ENCODE data around the gene BAX. TPM values are rescaled to one million over a fixed set of nuclear protein-coding genes. Genes with fewer than 3 reads are reported as not detected.
"Not testable (repeated sequence)": the region's sequence is repeated elsewhere in the genome, so short reads cannot be mapped to it uniquely, and the experiment has no call there.

Gene BAX
- total RNA-seq: 208 and 237 TPM in 2 replicates

DNA sequence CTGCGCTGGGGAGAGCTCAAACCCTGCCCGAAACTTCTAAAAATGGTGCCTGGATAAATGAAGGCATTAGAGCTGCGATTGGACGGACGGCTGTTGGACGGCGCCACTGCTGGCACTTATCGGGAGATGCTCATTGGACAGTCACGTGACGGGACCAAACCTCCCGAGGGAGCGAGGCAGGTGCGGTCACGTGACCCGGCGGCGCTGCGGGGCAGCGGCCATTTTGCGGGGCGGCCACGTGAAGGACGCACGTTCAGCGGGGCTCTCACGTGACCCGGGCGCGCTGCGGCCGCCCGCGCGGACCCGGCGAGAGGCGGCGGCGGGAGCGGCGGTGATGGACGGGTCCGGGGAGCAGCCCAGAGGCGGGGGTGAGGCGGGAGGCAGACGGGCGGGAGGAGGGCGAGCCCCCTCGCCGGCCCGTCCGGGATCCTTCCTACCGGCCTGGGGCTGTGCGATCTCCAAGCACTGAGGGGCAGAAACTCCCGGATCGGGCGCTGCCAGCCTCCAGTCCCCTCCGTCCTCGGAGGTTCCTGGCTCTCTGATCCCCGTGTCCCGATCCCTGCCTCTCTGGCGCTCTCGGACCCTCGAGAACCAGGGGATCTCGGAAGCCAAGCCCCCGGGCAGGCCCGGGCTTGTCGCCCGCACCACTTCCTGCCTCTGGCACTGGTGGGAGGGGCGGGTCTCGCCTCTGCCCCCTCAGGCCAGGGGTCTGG is at the start of gene BAX:
Gene BAX, plus strand, starts transcription at position 281 of the 713 bp plus-strand sequence. Its CDS starts 54 bp downstream, at position 335.
- no peak for DNase-seq (ENCODE audit: extremely low read depth, low read depth, low spot score)

DNA sequence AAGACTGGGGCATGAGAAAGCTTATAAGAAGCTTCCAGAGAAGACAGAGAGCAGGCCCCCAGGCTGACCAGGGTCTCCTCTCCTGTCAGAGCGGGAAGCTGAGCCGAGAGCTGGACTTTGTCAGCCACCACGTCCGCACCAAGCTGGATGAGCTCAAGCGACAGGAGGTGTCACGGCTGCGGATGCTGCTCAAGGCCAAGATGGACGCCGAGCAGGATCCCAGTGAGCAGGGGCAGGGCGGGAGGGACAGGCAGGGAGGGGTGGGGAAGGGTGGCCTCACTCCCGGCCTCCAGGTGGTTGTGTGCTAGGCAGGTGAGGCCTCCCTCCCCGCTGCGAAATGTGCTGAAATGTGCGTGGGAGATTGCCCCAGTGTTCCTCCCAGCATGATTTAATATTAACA is 49.0 kb upstream of the BAX start:
- DNase-seq (ENCODE audit: extremely low read depth, low read depth, low spot score): no peak

DNA sequence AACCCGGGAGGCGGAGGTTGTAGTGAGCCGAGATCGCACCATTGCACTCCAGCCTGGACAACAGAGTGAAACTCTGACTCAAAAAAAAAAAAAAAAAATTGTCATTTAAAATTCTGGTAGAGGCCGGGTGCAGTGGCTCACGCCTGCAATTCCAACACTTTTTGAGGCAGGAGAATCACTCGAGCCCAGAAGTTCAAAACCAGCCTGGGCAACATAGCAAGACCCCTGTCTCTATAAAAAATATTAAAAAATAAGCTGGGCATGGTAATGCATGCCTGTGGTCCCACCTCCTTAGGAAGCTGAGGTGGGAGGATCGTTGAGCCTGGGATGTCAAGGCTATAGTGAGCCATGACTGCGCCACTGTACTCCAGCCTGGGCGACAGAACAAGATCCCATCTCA is 48.4 kb upstream of the BAX start:
- no peak for DNase-seq (ENCODE audit: extremely low read depth, low read depth, low spot score)

DNA sequence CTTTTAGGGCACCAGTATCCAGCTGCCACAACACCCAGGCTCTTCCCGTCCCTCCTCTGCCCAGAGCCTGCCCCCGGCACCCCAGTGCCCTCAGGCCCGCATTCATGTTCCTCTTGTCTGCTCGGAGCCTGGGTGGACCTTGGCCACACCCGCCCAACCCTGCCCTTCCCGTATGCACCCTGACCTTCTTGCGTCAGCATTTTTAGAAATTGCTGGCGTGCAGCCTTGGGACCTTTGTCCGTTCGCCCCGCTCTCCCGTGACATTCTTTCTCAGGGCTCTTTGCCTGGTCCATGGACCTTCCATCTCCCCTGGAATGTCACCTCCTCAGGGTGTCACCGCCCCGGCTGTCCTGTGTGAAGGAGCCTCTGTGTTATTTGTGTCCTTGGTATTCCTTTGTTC is 47.0 kb upstream of the BAX start:
- DNase-seq (ENCODE audit: extremely low read depth, low read depth, low spot score): no peak

DNA sequence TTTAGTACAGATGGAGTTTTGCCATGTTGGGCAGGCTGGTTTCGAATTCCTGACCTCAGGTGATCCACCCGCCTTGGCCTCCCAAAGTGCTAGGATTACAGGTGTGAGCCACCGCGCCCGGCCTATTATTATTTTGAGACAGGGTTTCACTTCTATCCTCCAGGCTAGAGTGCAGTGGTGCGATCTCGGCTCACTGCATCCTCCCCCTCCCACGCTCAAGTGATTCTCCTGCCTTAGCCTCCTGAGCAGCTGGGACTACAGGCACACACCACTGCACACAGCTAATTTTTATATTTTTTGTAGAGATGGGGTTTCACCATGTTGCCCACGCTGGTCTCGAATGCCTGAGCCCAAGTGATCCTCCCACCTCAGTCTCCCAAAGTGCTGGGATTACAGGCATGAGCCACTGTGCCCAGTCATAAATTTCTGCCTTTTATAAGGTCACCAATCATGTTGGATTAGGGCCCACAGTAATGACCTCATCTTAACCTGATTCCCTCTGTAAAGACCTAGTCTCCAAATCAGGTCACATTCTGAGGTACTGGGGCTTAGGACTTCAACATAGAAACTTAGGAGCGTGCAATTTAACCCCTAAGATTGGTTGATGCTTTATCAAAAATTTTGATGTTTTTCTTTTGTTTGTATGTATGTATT is 45.1 kb upstream of the BAX start:
- DNase-seq (ENCODE audit: extremely low read depth, low read depth, low spot score): not testable (repeated sequence)

DNA sequence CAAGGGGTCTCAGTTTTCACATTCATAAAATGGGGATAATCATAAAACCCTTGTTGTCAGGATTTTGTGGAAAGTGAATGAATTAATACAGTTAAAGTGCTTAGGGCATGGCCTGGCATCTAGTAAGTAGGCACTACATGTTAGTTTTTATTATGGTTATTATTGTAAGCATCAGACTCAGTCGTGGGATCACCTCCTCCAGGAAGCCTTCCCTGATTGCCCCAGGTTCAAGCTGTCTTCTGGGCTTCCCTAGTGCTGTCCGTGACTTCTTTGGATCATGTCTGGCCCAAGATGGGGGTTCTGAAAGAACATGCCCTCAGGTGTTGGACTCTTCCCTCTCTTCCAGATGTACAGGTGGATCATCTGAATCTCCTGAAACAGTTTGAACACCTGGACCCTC is 43.9 kb upstream of the BAX start:
- no peak for DNase-seq (ENCODE audit: extremely low read depth, low read depth, low spot score)

DNA sequence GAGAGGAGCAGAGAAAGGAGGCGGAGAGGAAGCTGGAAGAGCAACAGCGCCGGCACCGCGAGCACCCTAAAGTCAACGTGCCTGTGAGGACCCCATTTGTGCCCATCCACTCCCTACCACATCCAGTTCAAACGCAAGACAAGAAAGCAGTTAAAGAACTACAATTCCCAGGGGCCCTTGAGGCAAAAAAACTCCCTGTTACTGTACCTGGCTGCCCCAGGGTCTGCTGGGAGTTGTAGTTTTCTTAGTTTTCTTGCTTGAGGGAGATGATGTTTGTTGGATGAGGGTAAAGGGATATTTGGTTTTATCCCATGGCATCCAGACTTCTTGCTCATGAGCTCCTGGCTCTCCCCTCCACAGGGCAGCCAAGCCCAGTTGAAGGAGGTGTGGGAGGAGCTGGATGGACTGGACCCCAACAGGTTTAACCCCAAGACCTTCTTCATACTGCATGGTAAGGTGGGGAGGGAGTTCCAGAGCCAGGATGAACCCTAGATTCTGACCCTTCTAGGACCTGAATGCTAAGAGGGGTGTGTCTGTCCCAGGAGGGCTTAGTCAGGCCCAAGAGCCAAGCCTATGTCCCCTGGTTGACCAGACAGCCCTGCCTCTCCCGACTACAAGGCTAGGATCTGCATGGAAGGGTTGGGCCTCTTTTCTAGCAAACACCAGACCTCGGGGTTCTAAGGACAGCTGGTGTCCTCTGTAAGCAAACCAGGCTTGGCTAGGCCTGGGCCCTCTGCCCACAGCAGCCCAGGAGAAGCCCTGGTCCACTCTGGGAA is 41.4 kb upstream of the BAX start:
- DNase-seq (ENCODE audit: extremely low read depth, low read depth, low spot score): no peak

DNA sequence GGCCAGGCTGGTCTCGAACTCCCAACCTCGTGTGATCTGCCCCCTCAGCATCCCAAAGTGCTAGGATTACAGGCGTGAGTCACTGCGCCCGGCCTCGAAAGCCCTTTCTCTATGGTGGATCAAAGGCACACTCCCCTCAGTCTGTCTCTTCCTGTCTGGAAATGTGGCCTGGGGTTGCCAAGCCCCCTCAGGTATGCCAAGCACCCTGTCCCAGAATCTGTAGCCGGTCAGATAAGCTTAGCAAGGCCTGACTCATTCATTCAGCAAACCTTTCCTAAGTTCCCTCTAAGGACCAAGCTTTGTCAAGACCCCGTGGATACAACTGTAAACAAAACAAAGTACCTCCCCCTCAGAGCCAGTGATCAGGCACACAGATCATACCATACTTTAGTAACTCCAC is 40.5 kb upstream of the BAX start:
- DNase-seq (ENCODE audit: extremely low read depth, low read depth, low spot score): no peak

DNA sequence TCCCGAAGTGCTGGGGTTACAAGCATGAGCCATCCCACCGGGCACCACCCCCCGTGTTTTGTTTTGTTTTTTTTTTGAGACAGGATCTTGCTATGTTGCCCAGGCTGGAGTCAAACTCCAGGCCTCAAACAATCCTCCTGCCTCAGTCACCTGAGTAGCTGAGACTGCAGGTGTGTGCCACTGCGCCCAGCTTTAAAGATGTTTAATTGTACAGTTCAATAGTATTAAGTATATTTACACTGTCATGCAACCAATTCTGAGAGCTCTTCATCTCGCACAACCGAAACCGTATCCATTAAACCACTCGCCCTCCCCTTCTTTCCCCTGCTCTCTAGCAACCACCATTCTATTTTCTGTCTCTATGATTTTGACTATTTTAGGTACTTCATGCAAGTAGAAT is 38.9 kb upstream of the BAX start:
- DNase-seq (ENCODE audit: extremely low read depth, low read depth, low spot score): no peak

DNA sequence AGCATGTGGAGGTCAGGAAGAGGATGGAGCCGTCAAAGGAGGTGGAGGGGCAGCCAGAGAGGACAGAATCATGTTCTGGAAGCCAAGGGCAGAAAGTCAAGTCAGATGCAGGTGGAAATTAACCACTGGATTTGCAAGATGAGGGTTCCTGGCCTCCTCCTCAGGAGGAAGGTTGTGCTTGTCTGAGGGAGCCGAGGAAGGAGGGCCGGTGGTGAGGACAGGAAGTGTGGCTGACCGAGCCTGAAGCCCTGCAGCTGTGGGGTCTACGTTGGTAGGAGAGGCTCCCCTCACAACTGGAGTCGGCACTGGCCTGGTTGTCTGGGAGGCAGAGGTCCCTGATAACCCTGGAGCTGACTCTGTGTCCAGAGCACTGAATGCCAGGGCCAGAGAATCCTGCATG is 36.6 kb upstream of the BAX start:
- DNase-seq (ENCODE audit: extremely low read depth, low read depth, low spot score): no peak

DNA sequence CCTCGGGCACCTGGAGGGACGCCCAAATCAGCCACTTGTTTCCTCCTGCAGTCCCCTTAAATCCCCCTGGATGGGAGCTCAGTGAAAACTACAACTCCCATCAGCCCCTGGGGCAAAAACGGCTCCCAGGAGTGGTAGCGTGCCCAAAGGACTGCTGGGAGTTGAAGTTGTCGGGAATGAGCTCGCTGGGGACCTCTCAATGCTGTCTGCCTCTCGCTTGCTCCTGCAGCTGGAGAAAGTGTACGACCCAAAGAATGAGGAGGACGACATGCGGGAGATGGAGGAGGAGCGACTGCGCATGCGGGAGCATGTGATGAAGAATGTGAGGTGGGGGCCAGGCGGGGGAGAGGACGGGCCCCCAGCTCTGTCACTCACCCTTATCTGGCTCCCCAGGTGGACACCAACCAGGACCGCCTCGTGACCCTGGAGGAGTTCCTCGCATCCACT is 35.9 kb upstream of the BAX start:
- no peak for DNase-seq (ENCODE audit: extremely low read depth, low read depth, low spot score)

DNA sequence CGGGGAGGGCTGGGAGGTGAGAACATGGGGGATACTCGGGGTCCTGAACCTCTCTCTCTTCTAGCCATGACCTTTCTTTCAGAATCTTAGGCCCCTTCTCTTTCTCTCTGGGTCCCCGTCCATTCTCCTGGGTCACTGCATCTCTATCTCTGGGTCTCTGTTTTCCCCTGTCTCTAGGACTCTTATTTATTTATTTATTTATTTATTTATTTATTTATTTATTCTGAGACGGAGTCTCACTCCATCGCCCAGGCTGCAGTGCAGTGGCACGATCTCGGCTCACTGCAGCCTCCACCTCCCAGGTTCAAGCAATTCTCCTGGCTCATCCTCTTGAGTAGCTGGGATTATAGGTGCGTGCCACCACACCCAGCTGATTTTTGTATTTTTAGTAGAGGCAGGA is 35.4 kb upstream of the BAX start:
- not testable (repeated sequence) for DNase-seq (ENCODE audit: extremely low read depth, low read depth, low spot score)

DNA sequence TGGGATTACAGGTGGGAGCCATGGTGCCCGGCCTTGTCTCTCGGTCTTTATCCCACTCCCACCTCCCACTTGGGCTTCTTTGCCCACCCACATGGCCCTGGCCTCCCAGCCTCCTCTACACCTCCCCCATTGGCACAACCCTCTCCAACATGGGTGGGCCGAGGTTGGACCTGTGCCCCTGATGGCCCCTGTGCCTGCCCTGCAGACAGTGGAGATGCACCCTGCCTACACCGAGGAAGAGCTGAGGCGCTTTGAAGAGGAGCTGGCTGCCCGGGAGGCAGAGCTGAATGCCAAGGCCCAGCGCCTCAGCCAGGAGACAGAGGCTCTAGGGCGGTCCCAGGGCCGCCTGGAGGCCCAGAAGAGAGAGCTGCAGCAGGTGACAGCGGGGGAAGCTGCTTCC is 33.7 kb upstream of the BAX start:
- DNase-seq (ENCODE audit: extremely low read depth, low read depth, low spot score): no peak

DNA sequence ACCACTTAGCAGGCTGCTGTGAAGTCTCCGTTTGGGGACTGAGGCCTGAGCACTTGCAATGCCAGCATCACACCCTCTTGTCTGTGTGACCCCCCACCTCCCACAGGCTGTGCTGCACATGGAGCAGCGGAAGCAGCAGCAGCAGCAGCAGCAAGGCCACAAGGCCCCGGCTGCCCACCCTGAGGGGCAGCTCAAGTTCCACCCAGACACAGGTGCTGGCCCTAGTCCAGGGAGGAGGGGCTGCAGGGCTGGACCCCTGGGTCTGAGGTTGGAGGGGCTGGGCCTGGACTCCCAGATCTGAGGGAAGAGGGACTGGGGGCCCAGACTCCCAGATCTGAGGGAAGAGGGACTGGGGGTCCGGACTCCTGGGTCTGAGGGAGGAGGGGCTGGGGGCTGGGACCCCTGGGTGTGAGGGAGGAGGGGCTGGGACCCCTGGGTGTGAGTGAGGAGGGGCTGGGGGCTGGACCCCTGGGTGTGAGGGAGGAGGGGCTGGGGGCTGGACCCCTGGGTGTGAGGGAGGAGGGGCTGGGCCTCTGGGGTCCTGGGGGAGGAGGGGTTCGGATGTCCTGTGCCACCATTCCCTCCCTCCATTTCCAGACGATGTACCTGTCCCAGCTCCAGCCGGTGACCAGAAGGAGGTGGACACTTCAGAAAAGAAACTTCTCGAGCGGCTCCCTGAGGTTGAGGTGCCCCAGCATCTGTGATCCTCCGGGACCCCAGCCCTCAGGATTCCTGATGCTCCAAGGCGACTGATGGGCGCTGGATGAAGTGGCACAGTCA is 32.8 kb upstream of the BAX start:
- no peak for DNase-seq (ENCODE audit: extremely low read depth, low read depth, low spot score)

DNA sequence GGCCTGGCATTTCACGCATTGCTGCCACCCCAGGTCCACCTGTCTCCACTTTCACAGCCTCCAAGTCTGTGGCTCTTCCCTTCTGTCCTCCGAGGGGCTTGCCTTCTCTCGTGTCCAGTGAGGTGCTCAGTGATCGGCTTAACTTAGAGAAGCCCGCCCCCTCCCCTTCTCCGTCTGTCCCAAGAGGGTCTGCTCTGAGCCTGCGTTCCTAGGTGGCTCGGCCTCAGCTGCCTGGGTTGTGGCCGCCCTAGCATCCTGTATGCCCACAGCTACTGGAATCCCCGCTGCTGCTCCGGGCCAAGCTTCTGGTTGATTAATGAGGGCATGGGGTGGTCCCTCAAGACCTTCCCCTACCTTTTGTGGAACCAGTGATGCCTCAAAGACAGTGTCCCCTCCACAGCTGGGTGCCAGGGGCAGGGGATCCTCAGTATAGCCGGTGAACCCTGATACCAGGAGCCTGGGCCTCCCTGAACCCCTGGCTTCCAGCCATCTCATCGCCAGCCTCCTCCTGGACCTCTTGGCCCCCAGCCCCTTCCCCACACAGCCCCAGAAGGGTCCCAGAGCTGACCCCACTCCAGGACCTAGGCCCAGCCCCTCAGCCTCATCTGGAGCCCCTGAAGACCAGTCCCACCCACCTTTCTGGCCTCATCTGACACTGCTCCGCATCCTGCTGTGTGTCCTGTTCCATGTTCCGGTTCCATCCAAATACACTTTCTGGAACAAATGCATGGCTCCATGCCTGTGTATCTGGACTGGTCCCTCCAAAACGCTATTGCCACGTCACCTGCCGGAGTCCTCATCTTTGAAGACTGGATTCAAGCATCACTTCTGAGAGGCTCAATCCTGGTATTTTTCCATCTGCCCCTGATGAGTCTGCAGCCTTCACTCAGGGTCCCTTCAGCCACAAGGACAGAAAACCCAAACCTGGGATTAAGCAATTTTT is 31.9 kb upstream of the BAX start:
- DNase-seq (ENCODE audit: extremely low read depth, low read depth, low spot score): no peak

DNA sequence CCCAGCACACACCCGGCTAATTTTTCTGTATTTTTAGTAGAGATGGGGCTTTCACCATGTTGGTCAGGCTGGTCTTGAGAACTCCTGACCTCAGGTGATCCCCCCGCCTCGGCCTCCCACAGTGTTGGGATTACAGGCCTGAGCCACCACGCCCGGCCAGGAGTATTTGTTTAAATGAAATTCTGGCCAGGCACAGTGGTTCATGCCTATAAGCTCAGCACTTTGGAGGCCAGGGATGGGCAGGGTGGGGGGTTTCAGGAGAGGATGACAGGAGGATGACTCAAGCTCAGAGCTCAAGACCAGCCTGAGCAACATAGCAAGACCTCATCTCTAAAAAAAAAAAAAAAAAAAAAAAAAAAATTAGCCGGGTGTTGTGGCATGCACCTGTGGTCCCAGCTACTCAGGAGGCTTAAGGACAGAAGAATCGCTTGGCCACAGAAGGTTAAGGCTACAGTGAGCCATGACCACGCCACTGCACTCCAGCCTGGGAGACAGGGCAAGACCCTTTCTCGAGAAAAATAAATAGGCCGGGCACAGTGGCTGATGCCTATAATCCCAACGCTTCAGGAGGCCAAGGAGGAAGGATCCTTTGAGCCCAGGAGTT is 29.3 kb upstream of the BAX start:
- no peak for DNase-seq (ENCODE audit: extremely low read depth, low read depth, low spot score)

DNA sequence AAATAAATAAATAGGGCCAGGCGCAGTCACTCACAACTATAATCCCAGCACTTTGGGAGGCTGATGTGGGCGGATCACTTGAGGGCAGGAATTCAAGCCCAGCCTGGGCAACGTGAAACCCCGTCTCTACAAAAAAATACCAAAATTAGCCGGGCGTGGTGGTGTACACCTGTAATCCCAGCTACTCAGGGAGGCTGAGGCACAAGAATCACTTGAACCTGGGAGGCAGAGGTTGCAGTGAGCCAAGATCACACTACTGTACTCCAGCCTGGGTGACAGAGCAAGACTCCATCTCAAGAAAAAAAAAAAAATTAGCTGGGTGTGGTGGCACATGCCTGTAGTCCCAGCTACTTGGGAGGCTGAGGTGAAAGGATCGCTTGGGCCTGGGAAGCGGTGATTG is 28.8 kb upstream of the BAX start:
- not testable (repeated sequence) for DNase-seq (ENCODE audit: extremely low read depth, low read depth, low spot score)

DNA sequence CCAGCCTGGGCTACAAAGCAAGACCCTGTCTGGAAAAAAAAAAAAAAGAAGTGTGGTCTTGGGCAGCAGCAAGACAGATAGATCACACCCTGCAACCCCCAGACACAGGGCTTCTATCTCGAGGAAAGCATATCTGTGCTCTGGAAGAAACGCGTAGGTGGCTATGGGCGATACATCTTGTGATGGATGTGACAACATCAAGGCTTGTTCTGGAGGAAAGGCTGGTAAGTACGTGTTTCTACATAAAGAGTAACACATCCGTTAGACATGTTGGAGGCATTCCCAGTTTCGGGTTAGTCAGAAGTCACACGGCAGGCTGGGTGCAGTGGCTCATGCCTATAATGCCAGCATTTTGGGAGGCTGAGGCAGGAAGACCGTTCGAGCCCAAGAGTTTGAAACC is 27.8 kb upstream of the BAX start:
- peak; percentile 60 for DNase-seq (ENCODE audit: extremely low read depth, low read depth, low spot score)

DNA sequence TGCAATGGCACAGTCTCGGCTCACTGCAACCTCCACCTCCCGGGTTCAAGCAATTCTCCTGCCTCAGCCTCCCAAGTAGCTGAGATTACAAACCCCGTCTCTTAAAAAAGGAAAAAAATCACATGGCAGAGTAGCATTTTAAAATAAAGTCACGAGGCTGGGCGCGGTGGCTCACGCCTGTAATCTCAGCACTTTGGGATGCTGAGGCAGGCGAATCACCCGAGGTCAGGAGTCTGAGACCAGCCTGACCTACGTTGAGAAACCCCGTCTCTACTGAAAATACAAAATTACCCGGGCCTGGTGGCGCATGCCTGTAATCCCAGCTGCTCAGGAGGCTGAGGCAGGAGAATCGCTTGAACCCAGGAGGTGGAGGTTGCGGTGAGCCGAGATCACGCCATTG is 27.0 kb upstream of the BAX start:
- not testable (repeated sequence) for DNase-seq (ENCODE audit: extremely low read depth, low read depth, low spot score)
